Stimulated activated effector memory CD8-positive, alpha-beta T cell treated with anti-CD3 and anti-CD28 coated beads, Interleukin-12 subunit alpha, Interleukin-12 subunit beta, amount 100 ng/mL, for 72 hours (primary cell): Measurements from ENCODE around the gene PAPPA2.
"Not testable (repeated sequence)": the region's sequence is repeated elsewhere in the genome, so short reads cannot be mapped to it uniquely, and the experiment has no call there.

ENCODE experiments used
- ATAC-seq: fragments of 150-1000 bp; cut with Tn5 transposase; 2 replicates; pipeline ENCODE4 v1.10.0; 2021
- DNase-seq, 2 donors: peaks; one replicate each; pipeline ENCODE4 v3.0.0; 2021 to 2022; ENCODE audit warnings: low spot score in 2 of 2
- H3K27ac Mint-ChIP-seq: one replicate; pipeline ENCODE4 v1.8.0; 2022; ENCODE audit warnings: mild to moderate bottlenecking, mixed read lengths
- H3K36me3 Mint-ChIP-seq: one replicate; pipeline ENCODE4 v1.8.0; 2022; ENCODE audit warnings: mild to moderate bottlenecking, mixed read lengths
- H3K4me1 Mint-ChIP-seq: one replicate; pipeline ENCODE4 v1.8.0; 2022; ENCODE audit warnings: mixed read lengths
- H3K4me3 Mint-ChIP-seq: one replicate; pipeline ENCODE4 v1.8.0; 2022; ENCODE audit warnings: mild to moderate bottlenecking, mixed read lengths
- H3K9me3 Mint-ChIP-seq: one replicate; pipeline ENCODE4 v1.8.0; 2022; ENCODE audit warnings: mixed read lengths

The PAPPA2 gene

GRCh38 chr1:176557543-176558258 lies 94.7 kb downstream of the PAPPA2 start:
- Mint-ChIP-seq H3K36me3 (no peaks in the 10 kb centered on the region), H3K27ac (no peak overlapping the region), H3K4me3 (no peak overlapping the region), H3K4me1 (no peaks in the 10 kb centered on the region), H3K9me3 (no peaks in the 10 kb centered on the region)
- no peak for DNase-seq
- ATAC-seq: no peak

GRCh38 chr1:176558561-176558960 lies 95.6 kb downstream of the PAPPA2 start:
- ATAC-seq: no peak
- DNase-seq: no peak
- H3K9me3 Mint-ChIP-seq: no peaks in the 10 kb centered on the region
- H3K27ac Mint-ChIP-seq: no peak overlapping the region
- no peaks in the 10 kb centered on the region for H3K36me3 Mint-ChIP-seq
- no peaks in the 10 kb centered on the region for H3K4me1 Mint-ChIP-seq
- no peak overlapping the region for H3K4me3 Mint-ChIP-seq

GRCh38 chr1:176559474-176559873 lies 96.5 kb downstream of the PAPPA2 start:
- ATAC-seq (no peak), DNase-seq (no peak)
- Mint-ChIP-seq H3K27ac (no peak overlapping the region), H3K9me3 (no peaks in the 10 kb centered on the region), H3K4me1 (no peaks in the 10 kb centered on the region), H3K4me3 (no peak overlapping the region), H3K36me3 (no peaks in the 10 kb centered on the region)

GRCh38 chr1:176559878-176560277 lies 96.9 kb downstream of the PAPPA2 start:
- H3K4me1 Mint-ChIP-seq: no peaks in the 10 kb centered on the region
- H3K4me3 Mint-ChIP-seq: no peak overlapping the region
- H3K36me3 Mint-ChIP-seq: no peaks in the 10 kb centered on the region
- DNase-seq (peak in 1 of 2 donors; percentile 51), ATAC-seq (no peak)
- no peaks in the 10 kb centered on the region for H3K9me3 Mint-ChIP-seq
- H3K27ac Mint-ChIP-seq: no peak overlapping the region

GRCh38 chr1:176560681-176561080 lies 97.7 kb downstream of the PAPPA2 start:
- Mint-ChIP-seq H3K4me3 (no peak overlapping the region), H3K36me3 (no peaks in the 10 kb centered on the region), H3K9me3 (no peaks in the 10 kb centered on the region), H3K4me1 (no peaks in the 10 kb centered on the region), H3K27ac (no peak overlapping the region)
- DNase-seq (no peak), ATAC-seq (no peak)

- H3K4me1 Mint-ChIP-seq, ATAC-seq, H3K27ac Mint-ChIP-seq: not testable (repeated sequence)
These were observed 98.8 kb downstream of the PAPPA2 start for GRCh38 chr1:176561761-176562160.

GRCh38 chr1:176566004-176566975 lies 103.3 kb downstream of the PAPPA2 start:
- Mint-ChIP-seq H3K4me1 (no peaks in the 10 kb centered on the region), H3K27ac (no peak overlapping the region), H3K36me3 (no peaks in the 10 kb centered on the region), H3K4me3 (no peak overlapping the region), H3K9me3 (no peaks in the 10 kb centered on the region)
- ATAC-seq: no peak
- DNase-seq: no peak

More at GRCh38 chr1:176561761-176562160, 98.8 kb downstream of the PAPPA2 start:
- H3K4me3 Mint-ChIP-seq, H3K36me3 Mint-ChIP-seq, DNase-seq, H3K9me3 Mint-ChIP-seq: not testable (repeated sequence)

- no peak for ATAC-seq
These were observed 104.3 kb downstream of the PAPPA2 start for GRCh38 chr1:176567190-176567794.

GRCh38 chr1:176568185-176568584 lies 105.2 kb downstream of the PAPPA2 start:
- ATAC-seq: no peak
- no peaks in the 10 kb centered on the region for H3K36me3 Mint-ChIP-seq

More at GRCh38 chr1:176567190-176567794, 104.3 kb downstream of the PAPPA2 start:
- Mint-ChIP-seq H3K9me3 (no peaks in the 10 kb centered on the region), H3K4me1 (no peaks in the 10 kb centered on the region), H3K27ac (no peak overlapping the region), H3K4me3 (no peak overlapping the region), H3K36me3 (no peaks in the 10 kb centered on the region)
- DNase-seq: no peak

GRCh38 chr1:176574756-176575155 lies 111.8 kb downstream of the PAPPA2 start:
- Mint-ChIP-seq H3K9me3 (no peaks in the 10 kb centered on the region), H3K4me3 (no peak overlapping the region), H3K27ac (no peak overlapping the region), H3K36me3 (no peaks in the 10 kb centered on the region), H3K4me1 (no peaks in the 10 kb centered on the region)
- no peak for ATAC-seq
- DNase-seq: no peak

More at GRCh38 chr1:176568185-176568584, 105.2 kb downstream of the PAPPA2 start:
- Mint-ChIP-seq H3K4me1 (no peaks in the 10 kb centered on the region), H3K27ac (no peak overlapping the region), H3K4me3 (no peak overlapping the region), H3K9me3 (no peaks in the 10 kb centered on the region)
- no peak for DNase-seq

GRCh38 chr1:176575991-176576390 lies 113.0 kb downstream of the PAPPA2 start:
- H3K27ac Mint-ChIP-seq: no peak overlapping the region
- H3K36me3 Mint-ChIP-seq: no peaks in the 10 kb centered on the region
- H3K4me3 Mint-ChIP-seq: no peak overlapping the region
- no peak for ATAC-seq
- H3K9me3 Mint-ChIP-seq: no peaks in the 10 kb centered on the region
- H3K4me1 Mint-ChIP-seq: no peaks in the 10 kb centered on the region
- DNase-seq: no peak

GRCh38 chr1:176576670-176577069 lies 113.7 kb downstream of the PAPPA2 start:
- Mint-ChIP-seq H3K4me1 (no peaks in the 10 kb centered on the region), H3K4me3 (no peak overlapping the region), H3K27ac (no peak overlapping the region), H3K36me3 (no peaks in the 10 kb centered on the region), H3K9me3 (no peaks in the 10 kb centered on the region)
- ATAC-seq (no peak), DNase-seq (no peak)

- ATAC-seq (no peak), DNase-seq (no peak)
- H3K4me1 Mint-ChIP-seq: no peaks in the 10 kb centered on the region
- H3K27ac Mint-ChIP-seq: no peak overlapping the region
- H3K4me3 Mint-ChIP-seq: no peak overlapping the region
- H3K36me3 Mint-ChIP-seq: no peaks in the 10 kb centered on the region
- no peaks in the 10 kb centered on the region for H3K9me3 Mint-ChIP-seq
These were observed 114.7 kb downstream of the PAPPA2 start for GRCh38 chr1:176577646-176578197.

- ATAC-seq: no peak
- no peaks in the 10 kb centered on the region for H3K4me1 Mint-ChIP-seq
- DNase-seq: no peak
- H3K36me3 Mint-ChIP-seq: no peaks in the 10 kb centered on the region
- H3K27ac Mint-ChIP-seq: no peak overlapping the region
- H3K9me3 Mint-ChIP-seq: no peaks in the 10 kb centered on the region
- H3K4me3 Mint-ChIP-seq: no peak overlapping the region
These were observed 116.1 kb downstream of the PAPPA2 start for GRCh38 chr1:176579087-176579486.

GRCh38 chr1:176595217-176595616 lies 132.2 kb downstream of the PAPPA2 start:
- ATAC-seq (no peak), DNase-seq (no peak)
- no peaks in the 10 kb centered on the region for H3K9me3 Mint-ChIP-seq
- no peak overlapping the region for H3K27ac Mint-ChIP-seq
- H3K36me3 Mint-ChIP-seq: no peaks in the 10 kb centered on the region
- H3K4me3 Mint-ChIP-seq: no peak overlapping the region
- H3K4me1 Mint-ChIP-seq: no peaks in the 10 kb centered on the region
